Measurements from ENCODE around the gene CARM1.
A peak's percentile ranks its signal among the peaks of the same experiment; 100 is the strongest.

The CARM1 gene

DNA sequence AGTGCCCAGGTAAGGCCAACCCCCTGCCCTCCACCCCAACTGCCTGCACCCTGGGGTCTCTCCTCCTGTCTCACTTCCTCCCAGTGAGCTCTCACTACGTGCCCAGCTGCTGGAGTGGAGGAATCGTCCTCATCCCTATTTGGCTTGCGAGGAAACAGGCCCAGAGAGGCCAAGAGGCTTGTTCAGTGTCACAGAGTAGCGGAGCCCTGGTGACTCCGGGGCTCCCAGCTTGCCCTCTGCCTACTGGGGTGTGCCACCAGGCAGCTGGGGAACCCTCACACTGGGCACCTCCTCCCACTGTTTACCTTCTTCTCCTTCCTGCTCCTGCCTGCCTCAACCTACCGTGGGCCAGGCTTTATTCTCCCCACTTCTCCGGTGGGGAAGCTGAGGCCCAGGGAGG lies 41.0 kb upstream of the CARM1 start:
- TF ChIP-seq, protein P1, sequence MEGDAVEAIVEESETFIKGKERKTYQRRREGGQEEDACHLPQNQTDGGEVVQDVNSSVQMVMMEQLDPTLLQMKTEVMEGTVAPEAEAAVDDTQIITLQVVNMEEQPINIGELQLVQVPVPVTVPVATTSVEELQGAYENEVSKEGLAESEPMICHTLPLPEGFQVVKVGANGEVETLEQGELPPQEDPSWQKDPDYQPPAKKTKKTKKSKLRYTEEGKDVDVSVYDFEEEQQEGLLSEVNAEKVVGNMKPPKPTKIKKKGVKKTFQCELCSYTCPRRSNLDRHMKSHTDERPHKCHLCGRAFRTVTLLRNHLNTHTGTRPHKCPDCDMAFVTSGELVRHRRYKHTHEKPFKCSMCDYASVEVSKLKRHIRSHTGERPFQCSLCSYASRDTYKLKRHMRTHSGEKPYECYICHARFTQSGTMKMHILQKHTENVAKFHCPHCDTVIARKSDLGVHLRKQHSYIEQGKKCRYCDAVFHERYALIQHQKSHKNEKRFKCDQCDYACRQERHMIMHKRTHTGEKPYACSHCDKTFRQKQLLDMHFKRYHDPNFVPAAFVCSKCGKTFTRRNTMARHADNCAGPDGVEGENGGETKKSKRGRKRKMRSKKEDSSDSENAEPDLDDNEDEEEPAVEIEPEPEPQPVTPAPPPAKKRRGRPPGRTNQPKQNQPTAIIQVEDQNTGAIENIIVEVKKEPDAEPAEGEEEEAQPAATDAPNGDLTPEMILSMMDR (conservative IDR thresholded peaks at IDR 0.05; ENCODE audit: low read depth, low read length) = no peak
- DNase-seq (ENCODE audit: low read depth) = no peak
- H3K4me3 ChIP-seq (ENCODE audit: low read length) = no peak overlapping the region

DNA sequence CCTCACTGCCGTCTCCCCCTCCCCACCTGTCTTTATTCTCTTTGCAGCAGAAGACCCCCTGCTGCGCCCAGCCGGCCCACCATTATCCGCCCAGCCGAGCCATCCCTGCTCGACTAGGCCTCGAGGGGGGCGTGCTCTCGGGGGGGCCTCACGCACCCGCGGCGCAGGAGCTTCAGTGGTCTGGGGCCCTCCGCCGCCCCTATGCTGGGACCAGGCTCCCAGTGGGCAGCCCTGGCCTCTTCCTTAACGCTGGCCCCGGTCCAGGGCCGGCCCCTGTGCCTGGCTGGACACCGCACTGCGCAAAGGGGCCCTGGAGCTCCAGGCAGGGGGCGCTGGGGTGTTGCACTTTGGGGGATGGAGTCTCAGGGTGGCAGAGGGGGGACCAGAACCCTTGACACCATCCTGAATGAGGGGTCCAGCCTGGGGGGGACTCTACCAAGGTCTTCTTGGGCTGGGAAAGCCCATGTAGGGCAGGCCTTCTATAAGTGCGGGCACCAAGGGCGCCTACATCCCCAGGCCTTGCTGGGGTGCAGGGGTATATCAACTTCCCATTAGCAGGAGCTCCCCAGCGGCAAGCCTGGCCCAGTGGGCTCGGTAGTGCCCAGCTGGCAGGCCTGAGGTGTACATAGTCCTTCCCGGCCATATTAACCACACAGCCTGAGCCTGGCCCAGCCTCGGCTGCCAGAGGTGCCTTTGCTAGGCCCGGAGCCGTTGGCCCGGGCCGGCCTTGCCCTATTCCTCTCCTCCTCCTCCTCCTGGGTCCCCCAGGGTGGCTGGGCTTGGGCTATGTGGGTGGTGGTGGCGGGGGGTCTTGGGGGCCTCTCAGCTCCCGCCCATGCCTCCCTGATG lies 40.2 kb upstream of the CARM1 start:
- no peak for DNase-seq (ENCODE audit: low read depth)
- TF ChIP-seq, protein P1 (conservative IDR thresholded peaks at IDR 0.05; ENCODE audit: low read depth, low read length) = no peak
- H3K4me3 ChIP-seq (ENCODE audit: low read length) = no peak overlapping the region

DNA sequence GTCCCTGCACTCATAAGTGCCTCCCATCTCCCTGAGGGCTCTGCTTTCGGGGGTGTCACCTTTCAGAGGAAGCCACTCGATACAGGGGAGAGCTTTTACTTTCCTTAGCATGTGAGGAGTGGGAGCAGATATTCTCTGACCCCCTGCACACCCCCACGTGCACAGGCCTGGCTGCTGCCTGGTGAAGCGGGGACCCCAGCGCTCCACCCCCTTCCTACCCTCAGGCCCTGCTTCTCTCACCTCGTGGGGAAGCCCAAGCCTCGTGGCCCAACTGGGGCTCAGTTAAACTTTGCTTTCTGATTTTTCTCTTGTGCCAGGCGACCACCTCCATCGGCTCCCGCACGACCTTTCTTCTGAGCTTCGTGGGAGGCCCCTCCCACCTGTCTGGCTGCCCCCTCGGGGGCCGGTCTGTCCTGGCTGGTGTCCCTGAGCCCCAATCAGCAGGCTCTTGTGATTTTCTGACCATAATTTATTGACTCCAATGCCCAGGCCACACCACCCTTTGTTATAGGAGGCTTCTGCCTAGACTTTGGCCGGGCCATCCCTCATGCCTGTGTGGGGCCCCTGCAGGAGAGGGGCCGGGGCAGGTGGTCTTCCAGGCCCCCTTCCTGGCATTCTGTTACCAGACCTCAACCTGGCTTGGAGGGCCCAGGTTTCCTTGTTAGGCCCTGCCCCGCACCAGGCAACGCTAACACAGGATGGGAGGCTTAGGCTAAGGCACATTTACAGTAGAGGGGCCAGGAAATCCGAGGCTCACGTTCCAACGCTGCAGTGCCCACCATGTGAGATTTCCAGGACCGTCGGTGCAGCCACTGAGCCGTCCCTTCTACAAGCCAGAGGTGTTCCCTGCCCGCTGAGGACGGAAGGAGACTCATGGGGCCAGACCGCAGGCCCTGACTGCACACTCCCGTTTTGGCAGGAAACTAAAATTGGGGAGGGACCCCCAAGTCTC lies 39.1 kb upstream of the CARM1 start:
- DNase-seq (ENCODE audit: low read depth) = no peak
- TF ChIP-seq, protein P1 (conservative IDR thresholded peaks at IDR 0.05; ENCODE audit: low read depth, low read length) = no peak
- no peak overlapping the region for H3K4me3 ChIP-seq (ENCODE audit: low read length)

DNA sequence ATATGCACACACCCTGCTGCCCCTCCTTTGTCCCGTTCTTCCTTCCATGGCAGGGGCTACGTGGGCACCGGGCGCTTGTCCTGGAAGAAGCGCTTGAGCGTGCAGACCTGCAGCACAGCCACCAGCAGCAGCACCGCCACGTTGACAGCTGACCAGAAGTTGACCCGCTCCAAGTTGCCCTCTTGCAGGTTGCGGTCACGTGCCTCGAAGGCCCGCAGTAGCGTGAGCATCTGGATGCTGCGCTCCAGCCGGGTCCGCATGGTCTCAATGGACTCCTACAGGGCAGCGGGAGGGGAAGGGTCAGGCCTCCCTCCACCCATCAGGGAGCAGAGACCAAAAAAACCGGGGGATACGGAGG lies 38.4 kb upstream of the CARM1 start:
- no peak for DNase-seq (ENCODE audit: low read depth)
- TF ChIP-seq, protein P1 (conservative IDR thresholded peaks at IDR 0.05; ENCODE audit: low read depth, low read length) = no peak

DNA sequence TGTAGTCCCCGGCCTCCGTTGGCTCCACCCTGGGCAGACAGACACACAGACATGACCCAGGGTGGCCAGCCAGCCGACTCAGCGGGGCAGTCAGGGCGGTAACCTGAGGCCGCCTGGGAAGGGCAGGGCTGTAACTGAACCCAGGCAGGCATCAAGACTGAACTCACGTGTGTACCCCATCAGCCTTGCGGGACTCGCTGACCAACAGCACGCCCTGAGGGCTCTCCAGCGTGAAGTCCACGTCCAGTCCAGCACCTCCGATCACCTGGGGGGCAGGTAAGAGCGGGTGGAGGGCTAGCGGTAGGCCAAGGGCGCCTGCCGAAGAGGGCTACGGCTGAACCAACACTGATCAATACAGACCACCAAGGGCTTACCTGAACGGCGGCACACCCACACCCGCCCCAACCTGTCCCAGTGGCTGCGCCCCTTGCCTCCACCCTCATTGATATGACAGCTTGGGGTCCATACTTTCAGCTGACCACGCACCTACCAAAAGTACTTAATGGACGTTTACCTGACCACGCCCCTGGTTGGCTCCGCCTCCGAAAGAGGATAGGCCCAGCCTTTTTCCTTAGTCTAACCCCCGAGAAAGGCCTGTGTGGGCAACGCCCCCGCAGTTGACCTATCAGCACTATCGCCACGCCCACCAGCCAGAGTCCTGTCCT lies 36.1 kb upstream of the CARM1 start:
- H3K4me3 ChIP-seq (ENCODE audit: low read length) = peak overlapping the region; percentile 38
- DNase-seq (ENCODE audit: low read depth) = no peak
- TF ChIP-seq, protein P1 (conservative IDR thresholded peaks at IDR 0.05; ENCODE audit: low read depth, low read length) = no peak

More for the DNA sequence above, 38.4 kb upstream of the CARM1 start:
- no peak overlapping the region for H3K4me3 ChIP-seq (ENCODE audit: low read length)

DNA sequence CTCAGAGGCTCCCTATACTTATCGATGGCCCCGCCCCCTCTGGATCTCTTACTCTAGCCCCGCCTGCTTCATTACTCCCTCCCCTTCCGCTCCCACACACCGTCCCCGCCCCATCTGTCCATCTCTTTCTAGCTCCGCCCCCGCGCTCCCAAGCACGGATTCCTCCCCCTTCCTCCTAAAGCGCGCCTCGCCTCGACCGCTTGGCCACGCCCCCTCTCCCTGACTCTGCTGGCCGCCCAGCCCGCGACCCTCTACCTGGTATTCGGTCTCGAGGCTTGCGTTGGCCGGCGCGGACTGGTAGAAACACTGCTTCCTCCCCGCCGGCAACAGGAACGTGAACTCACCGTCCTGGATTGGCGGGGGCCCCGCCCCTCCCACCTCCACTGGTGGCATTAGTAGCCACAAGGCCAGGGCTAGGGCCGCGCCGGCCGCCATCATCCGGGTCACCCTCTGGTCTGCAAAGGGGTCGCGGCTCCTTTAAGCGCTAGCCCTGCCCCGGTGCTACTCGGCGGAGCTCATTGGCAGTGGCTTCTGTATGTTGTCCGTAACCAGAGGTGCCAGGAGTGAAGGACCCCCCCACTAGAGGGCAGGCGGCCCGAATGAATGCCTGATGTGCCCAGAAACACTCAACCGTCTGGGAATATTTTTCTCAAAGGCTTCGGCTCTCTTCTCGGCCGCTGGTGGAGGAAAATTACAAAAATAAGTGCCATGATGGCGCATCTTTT lies 35.4 kb upstream of the CARM1 start, which contains the start of gene TMED1:
Gene TMED1 (minus strand): TSS at position 459 of the 725 bp plus-strand sequence. CDS start 21 bp downstream, at position 438.
- peak within 1 kb of the TSS; percentile 69 for H3K4me3 ChIP-seq (ENCODE audit: low read length)
- peak; percentile 97 for DNase-seq (ENCODE audit: low read depth)
- TF ChIP-seq, protein P1 (conservative IDR thresholded peaks at IDR 0.05; ENCODE audit: low read depth, low read length) = peak; percentile 27

Data from retinal pigment epithelial cell (primary cell).